H54 (cell line): Measurements from ENCODE around the gene CLSTN3.

Experiments
- DNase-seq: peaks from one replicate; pipeline ENCODE4 v3.0.0; 2011; ENCODE audit warnings: low spot score, mixed read lengths; ENCODE audit not compliant: insufficient read length
- FAIRE-seq: peaks from 3 replicates; lab custom pipeline; 2011; peaks lifted over from hg19 to GRCh38; lab: Jason Lieb, UNC
- POLR2A ChIP-seq: IDR thresholded peaks from 2 replicates; pipeline ENCODE4 v1.6.1; 2011; ENCODE audit warnings: low read depth, mild to moderate bottlenecking, low read length

The CLSTN3 gene

GRCh38 chr12:7112041-7112440 lies 18.1 kb upstream of the CLSTN3 start:
- TF ChIP-seq POLR2A = no peak
- FAIRE-seq (no peak), DNase-seq (no peak)

GRCh38 chr12:7113389-7113871 lies 16.7 kb upstream of the CLSTN3 start:
- FAIRE-seq (no peak), DNase-seq (no peak)

GRCh38 chr12:7114008-7114407 lies 16.2 kb upstream of the CLSTN3 start:
- FAIRE-seq = no peak
- no peak for TF ChIP-seq POLR2A
- no peak for DNase-seq

More at GRCh38 chr12:7113389-7113871, 16.7 kb upstream of the CLSTN3 start:
- TF ChIP-seq POLR2A = no peak

- no peak for FAIRE-seq
- DNase-seq = no peak
- no peak for TF ChIP-seq POLR2A
Observed at GRCh38 chr12:7114851-7115250, 15.3 kb upstream of the CLSTN3 start.

- no peak for TF ChIP-seq POLR2A
- FAIRE-seq (no peak), DNase-seq (no peak)
Observed at GRCh38 chr12:7116196-7116595, 14.0 kb upstream of the CLSTN3 start.

GRCh38 chr12:7116916-7117315 lies 13.3 kb upstream of the CLSTN3 start:
- FAIRE-seq = no peak
- no peak for DNase-seq
- TF ChIP-seq POLR2A = no peak

GRCh38 chr12:7117670-7118069 lies 12.5 kb upstream of the CLSTN3 start:
- FAIRE-seq = no peak
- no peak for DNase-seq
- TF ChIP-seq POLR2A = no peak

- no peak for FAIRE-seq
Observed at GRCh38 chr12:7118881-7119280, 11.3 kb upstream of the CLSTN3 start.

GRCh38 chr12:7120166-7120565 lies 10.0 kb upstream of the CLSTN3 start:
- FAIRE-seq (no peak), DNase-seq (no peak)
- no peak for TF ChIP-seq POLR2A

More at GRCh38 chr12:7118881-7119280, 11.3 kb upstream of the CLSTN3 start:
- TF ChIP-seq POLR2A = no peak
- DNase-seq = no peak

GRCh38 chr12:7121324-7121723 lies 8.8 kb upstream of the CLSTN3 start:
- no peak for FAIRE-seq
- TF ChIP-seq POLR2A = no peak
- no peak for DNase-seq

- FAIRE-seq (no peak), DNase-seq (no peak)
- no peak for TF ChIP-seq POLR2A
Observed at GRCh38 chr12:7122811-7123769, 7.1 kb upstream of the CLSTN3 start.

GRCh38 chr12:7123806-7124522 lies 6.2 kb upstream of the CLSTN3 start:
- FAIRE-seq (no peak), DNase-seq (no peak)
- TF ChIP-seq POLR2A = no peak

GRCh38 chr12:7125632-7126227 lies 4.4 kb upstream of the CLSTN3 start:
- DNase-seq = no peak
- TF ChIP-seq POLR2A = no peak
- no peak for FAIRE-seq
